OCI-LY7 (cell line): ENCODE measurements around the gene PCDH10. TPM values are rescaled to one million over a fixed set of nuclear protein-coding genes. Genes with fewer than 3 reads are reported as not detected.
"Not testable (repeated sequence)": the region's sequence is repeated elsewhere in the genome, so short reads cannot be mapped to it uniquely, and the experiment has no call there.

Experiments
- BruUV-seq: library from RNA; stranded (reverse); fragments of 400-500 nt; replicated peaks from 2 replicates; lab custom pipeline; 2021; lab: Mats Ljungman, UMichigan
- CTCF ChIA-PET: fragments of 300-600 bp; sonication (Branson Sonifier 250); formaldehyde crosslinking; loops from one replicate; lab custom pipeline; 2022; ENCODE audit warnings: antibody characterized with exemption; ENCODE audit not compliant: unreplicated experiment; lab: Charles Lee
- POLR2A ChIA-PET: fragments of 300-600 bp; sonication (Branson Sonifier 250); formaldehyde crosslinking; loops from one replicate; lab custom pipeline; 2022; ENCODE audit warnings: antibody characterized with exemption; lab: Charles Lee
- DNase-seq: peaks from one replicate; pipeline ENCODE4 v3.0.0-alpha.2; 2015; ENCODE audit warnings: low spot score
- H2AFZ ChIP-seq: fragments of 200-600 bp; sonication (generic), shearing (Covaris generic); 2 replicates; pipeline ENCODE4 v1.6.1; 2014; ENCODE audit warnings: mild to moderate bottlenecking, antibody characterized with exemption, low read length, moderate library complexity
- H3K27ac ChIP-seq: fragments of 200-600 bp; sonication (generic); 2 replicates; pipeline ENCODE4 v1.5.1; 2014; ENCODE audit warnings: mixed run types, low read depth, mild to moderate bottlenecking, moderate library complexity, low read length, inconsistent platforms; ENCODE audit not compliant: poor library complexity, severe bottlenecking
- H3K36me3 ChIP-seq: fragments of 200-600 bp; sonication (generic); 2 replicates; pipeline ENCODE4 v1.6.1; 2014; ENCODE audit warnings: mild to moderate bottlenecking, antibody characterized with exemption, low read length, moderate library complexity, mixed read lengths; ENCODE audit not compliant: insufficient read depth
- H3K4me1 ChIP-seq: fragments of 200-600 bp; sonication (generic); 2 replicates; pipeline ENCODE4 v1.5.1; 2014; ENCODE audit warnings: mild to moderate bottlenecking, low read length; ENCODE audit not compliant: insufficient read depth, poor library complexity, severe bottlenecking
- H3K4me2 ChIP-seq: fragments of 200-600 bp; sonication (generic); 2 replicates; pipeline ENCODE4 v1.6.1; 2014; ENCODE audit warnings: mild to moderate bottlenecking, low read length
- H3K4me3 ChIP-seq: fragments of 200-600 bp; sonication (generic); 2 replicates; pipeline ENCODE4 v1.5.1; 2014; ENCODE audit warnings: mild to moderate bottlenecking, low read depth, low read length; ENCODE audit not compliant: poor library complexity, severe bottlenecking
- H3K79me2 ChIP-seq: fragments of 200-600 bp; sonication (generic); 2 replicates; pipeline ENCODE4 v1.6.1; 2016; ENCODE audit warnings: low read depth, mild to moderate bottlenecking, low read length, moderate library complexity, mixed read lengths; ENCODE audit not compliant: insufficient read depth
- H3K9me2 ChIP-seq: fragments of 200-600 bp; sonication (generic); 2 replicates; pipeline ENCODE4 v1.6.1; 2016; ENCODE audit warnings: mild to moderate bottlenecking, low read length, mixed read lengths; ENCODE audit not compliant: insufficient read depth
- H3K9me3 ChIP-seq: fragments of 200-600 bp; sonication (generic); 2 replicates; pipeline ENCODE4 v1.6.1; 2014; ENCODE audit warnings: mild to moderate bottlenecking, mixed run types, low read length, mixed read lengths
- H4K20me1 ChIP-seq: fragments of 200-600 bp; sonication (generic); 2 replicates; pipeline ENCODE4 v1.6.1; 2014; ENCODE audit warnings: mild to moderate bottlenecking, antibody characterized with exemption, low read length, moderate library complexity, mixed read lengths; ENCODE audit not compliant: insufficient read depth
- CTCF ChIP-seq: fragments of 200-600 bp; sonication (generic); conservative IDR thresholded peaks from 2 replicates; pipeline ENCODE4 v1.5.1; 2014; ENCODE audit warnings: mild to moderate bottlenecking, antibody characterized with exemption, low read length, moderate library complexity, mixed read lengths
- EZH2phosphoT487 ChIP-seq: fragments of 200-600 bp; sonication (generic); IDR thresholded peaks from 2 replicates; pipeline ENCODE4 v1.6.1; 2018; ENCODE audit warnings: low read depth, borderline replicate concordance, mild to moderate bottlenecking, mixed run types, antibody characterized with exemption, low read length, moderate library complexity, mixed read lengths
- intact Hi-C: fragments of 100-400 bp; cut with micrococcal nuclease; formaldehyde crosslinking; loops from one replicate; pipeline ENCODE4 v1.10.0; 2022; ENCODE audit not compliant: unreplicated experiment
- total RNA-seq, 2 experiments: library from RNA; depleted of rRNA in 1 of 2; stranded (reverse); fragments of >200 nt in 1 of 2; shearing (Covaris generic) in 1 of 2; gene quantifications; 2 replicates each; pipeline ENCODE4 v1.2.3, GENCODE V29; 2014 to 2022

The PCDH10 gene
- total RNA-seq, 2 experiments from 2014 or later: not detected

GRCh38 chr4:133233922-133234321 lies 84.8 kb downstream of the PCDH10 start:
- Histone ChIP-seq H3K79me2 (no peaks in the 10 kb centered on the region), H3K27ac (no peak overlapping the region), H3K4me2 (no peak overlapping the region), H3K4me3 (no peak overlapping the region), H3K4me1 (no peaks in the 10 kb centered on the region), H2AFZ (no peak overlapping the region), H3K36me3 (no peaks in the 10 kb centered on the region), H3K9me3 (no peaks in the 10 kb centered on the region), H4K20me1 (no peaks in the 10 kb centered on the region), H3K9me2 (no peaks in the 10 kb centered on the region)
- intact Hi-C loops: no loop called here
- CTCF ChIA-PET: no interaction called here
- BruUV-seq: no TSS peak
- DNase-seq: no peak
- TF ChIP-seq CTCF: no peak
- TF ChIP-seq EZH2phosphoT487: no peak
- POLR2A ChIA-PET: no interaction called here

GRCh38 chr4:133240451-133240850 lies 91.4 kb downstream of the PCDH10 start:
- H3K79me2 ChIP-seq, H3K9me3 ChIP-seq, BruUV-seq, H3K9me2 ChIP-seq, H3K27ac ChIP-seq, H3K4me2 ChIP-seq, H3K4me1 ChIP-seq, H2AFZ ChIP-seq, intact Hi-C loops, CTCF ChIA-PET, H4K20me1 ChIP-seq, H3K36me3 ChIP-seq, DNase-seq, H3K4me3 ChIP-seq: not testable (repeated sequence)
- POLR2A ChIA-PET: interaction anchor here (0.7 kb wide), 1 partner anchor 10 kb away, joined by 3 read pairs; no protein-coding TSS in a partner anchor
